IPS-NIHi11 (cell line): ENCODE measurements around the gene RELT.
A peak's percentile ranks its signal among the peaks of the same experiment; 100 is the strongest.

Experiments used
- DNase-seq: peaks from one replicate; pipeline ENCODE4 v3.0.0; 2012; ENCODE audit warnings: mixed read lengths, low spot score

RELT gene

GRCh38 chr11:73392108-73393010 lies 16.2 kb downstream of the RELT start:
- DNase-seq: no peak

- DNase-seq: no peak
Measured at GRCh38 chr11:73393011-73393380, 16.8 kb downstream of the RELT start.

- peak; percentile 89 for DNase-seq
Measured at GRCh38 chr11:73393479-73394415, 17.5 kb downstream of the RELT start.

GRCh38 chr11:73394416-73395296 lies 18.5 kb downstream of the RELT start:
- no peak for DNase-seq

GRCh38 chr11:73395297-73396208 lies 19.4 kb downstream of the RELT start:
- DNase-seq: no peak

GRCh38 chr11:73396251-73396930 lies 20.2 kb downstream of the RELT start:
- no peak for DNase-seq

GRCh38 chr11:73396985-73397384 lies 20.8 kb downstream of the RELT start:
- DNase-seq: no peak

- no peak for DNase-seq
Measured at GRCh38 chr11:73397468-73398131, 21.4 kb downstream of the RELT start.

GRCh38 chr11:73398132-73398526 lies 21.9 kb downstream of the RELT start:
- DNase-seq: no peak

GRCh38 chr11:73398721-73399120 lies 22.5 kb downstream of the RELT start:
- DNase-seq: no peak

GRCh38 chr11:73399159-73399590 lies 23.0 kb downstream of the RELT start:
- DNase-seq: no peak

- DNase-seq: no peak
Measured at GRCh38 chr11:73399636-73400035, 23.4 kb downstream of the RELT start.

- DNase-seq: no peak
Measured at GRCh38 chr11:73400293-73400692, 24.1 kb downstream of the RELT start.

- DNase-seq: no peak
Measured at GRCh38 chr11:73401217-73401923, 25.2 kb downstream of the RELT start.

- no peak for DNase-seq
Measured at GRCh38 chr11:73401924-73402833, 26.0 kb downstream of the RELT start.

GRCh38 chr11:73402834-73403185 lies 26.6 kb downstream of the RELT start:
- DNase-seq: no peak

GRCh38 chr11:73403541-73403940 lies 27.3 kb downstream of the RELT start:
- DNase-seq: no peak

GRCh38 chr11:73404048-73404447 lies 27.8 kb downstream of the RELT start:
- DNase-seq: peak; percentile 80
